Iris pigment epithelial cell (primary cell): ENCODE measurements around the gene SUPT4H1.
A peak's percentile ranks its signal among the peaks of the same experiment; 100 is the strongest.

Experiments used
- DNase-seq: peaks from one replicate; pipeline ENCODE4 v3.0.0-alpha.2; 2011; ENCODE audit warnings: low read depth

The SUPT4H1 gene

GRCh38 chr17:58317421-58318064 lies 34.5 kb downstream of the SUPT4H1 start:
- DNase-seq: peak; percentile 41

DNA sequence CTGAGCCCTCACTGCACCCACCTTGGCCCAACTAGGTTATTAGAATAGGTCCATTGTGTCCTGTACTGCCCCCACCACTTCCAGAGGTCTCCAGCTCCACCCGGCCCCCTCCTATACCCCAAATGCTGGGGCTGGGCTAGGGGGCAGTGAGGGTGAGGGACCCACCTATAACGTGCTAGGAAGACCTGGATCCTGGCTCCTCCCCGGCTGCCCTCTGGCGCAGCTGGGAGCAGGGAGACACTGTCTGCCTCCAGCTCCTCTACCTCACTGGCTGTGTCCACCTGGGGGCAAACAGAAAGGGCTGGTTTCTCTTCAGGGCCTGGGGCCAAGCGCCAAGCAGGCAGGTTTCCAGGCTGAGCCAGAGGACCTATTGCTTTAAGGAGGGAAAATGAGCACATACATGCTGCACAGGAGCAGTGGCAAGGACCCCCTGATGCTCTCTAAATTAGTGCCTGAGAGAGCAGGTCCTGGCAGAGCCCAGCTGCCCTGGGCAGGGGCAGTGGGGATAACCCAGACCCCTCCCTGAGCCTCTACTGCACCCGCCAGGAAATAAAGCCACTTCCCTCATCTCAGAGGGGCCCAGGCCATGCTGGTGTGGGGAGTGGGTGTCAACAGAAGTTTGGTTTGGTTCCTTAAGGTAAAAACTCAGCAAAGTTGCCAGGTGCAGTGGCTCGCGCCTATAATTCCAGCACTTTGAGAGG lies 35.6 kb downstream of the SUPT4H1 start:
- no peak for DNase-seq

DNA sequence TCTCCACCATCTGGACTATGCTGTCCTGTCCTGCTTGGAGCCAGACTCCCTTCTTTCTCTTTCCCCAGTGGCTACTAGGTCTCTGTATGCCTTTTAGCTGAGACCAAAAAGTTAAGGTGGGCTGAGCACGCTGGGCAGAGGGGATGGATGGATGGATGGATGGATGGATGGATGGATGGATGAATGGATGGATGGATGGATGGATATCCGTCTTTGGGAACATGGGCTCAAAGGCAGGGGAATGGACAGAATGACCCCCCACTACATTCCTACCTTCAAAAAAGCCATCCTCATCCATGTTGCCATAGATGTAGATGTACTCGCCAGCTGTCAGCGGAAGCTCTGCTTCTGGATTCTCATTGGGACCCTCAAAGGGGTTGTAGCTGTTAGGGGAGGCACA lies 36.3 kb downstream of the SUPT4H1 start:
- no peak for DNase-seq

GRCh38 chr17:58315281-58315711 lies 36.7 kb downstream of the SUPT4H1 start:
- no peak for DNase-seq

DNA sequence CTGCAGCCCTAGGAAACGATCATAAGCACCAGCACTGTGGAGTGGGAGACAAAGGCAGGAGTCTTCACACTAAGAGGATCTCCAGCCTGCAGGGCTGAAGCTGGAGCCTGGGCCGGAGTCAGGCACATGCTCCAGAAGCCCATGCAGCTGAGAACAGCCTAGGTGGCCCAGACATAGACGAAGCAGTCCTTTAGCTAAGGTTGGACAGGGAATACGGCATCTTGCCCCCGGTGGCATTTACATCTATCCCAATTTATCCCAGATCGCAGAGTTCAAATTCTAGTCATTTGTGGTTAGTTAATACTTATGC lies 37.3 kb downstream of the SUPT4H1 start:
- no peak for DNase-seq

- no peak for DNase-seq
Observed at GRCh38 chr17:58313815-58314705, 37.9 kb downstream of the SUPT4H1 start.

DNA sequence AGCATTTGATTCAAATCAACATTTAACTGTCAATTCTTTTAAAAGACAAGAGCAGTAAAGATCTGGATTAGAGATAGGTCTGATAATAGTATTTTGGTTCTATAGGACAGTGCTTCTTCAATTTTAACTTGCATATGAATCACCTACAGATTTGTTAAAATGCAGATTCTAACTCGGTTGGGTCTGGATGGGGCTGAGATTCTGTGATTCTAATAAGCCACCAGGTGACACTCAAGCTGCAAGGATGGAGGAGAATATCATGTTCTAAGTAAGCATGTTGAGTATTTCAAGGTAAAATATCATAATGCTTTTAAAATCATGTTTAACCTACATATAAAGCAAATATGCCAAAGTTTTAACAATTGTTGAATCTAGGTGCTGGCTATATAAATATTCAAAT lies 39.2 kb downstream of the SUPT4H1 start:
- no peak for DNase-seq

DNA sequence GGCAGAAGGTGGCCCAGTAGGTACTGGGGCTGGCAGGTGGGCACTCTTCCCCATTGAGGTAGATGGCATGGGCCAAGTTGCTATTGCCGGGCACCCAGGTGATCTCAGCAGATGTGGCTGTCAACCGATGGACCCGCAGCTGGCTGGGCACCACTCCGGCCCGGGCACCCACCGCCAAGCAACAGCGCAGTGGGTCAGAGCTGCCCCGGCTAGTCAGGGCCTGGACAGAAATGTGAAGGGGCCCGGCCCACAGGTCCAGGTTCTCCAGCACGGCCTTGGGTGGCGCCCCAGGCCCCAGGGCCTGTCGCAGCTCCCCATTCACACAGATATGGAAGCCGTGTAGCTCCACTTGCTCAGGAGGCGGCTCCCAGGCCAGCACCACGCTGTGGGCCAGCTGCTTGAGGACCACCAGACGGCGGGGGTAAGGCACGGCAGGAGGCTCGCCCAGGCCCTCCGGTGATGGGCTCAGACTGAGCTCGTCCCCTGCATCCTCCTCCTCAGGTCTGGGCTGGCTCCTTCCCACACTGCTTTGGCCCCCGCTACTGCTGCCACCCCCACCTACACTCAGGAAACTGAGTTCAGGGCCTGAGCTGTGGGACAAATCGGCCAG lies 39.9 kb downstream of the SUPT4H1 start:
- no peak for DNase-seq

GRCh38 chr17:58311429-58311894 lies 40.5 kb downstream of the SUPT4H1 start:
- DNase-seq: no peak

- no peak for DNase-seq
Observed at GRCh38 chr17:58310511-58311428, 41.2 kb downstream of the SUPT4H1 start.

GRCh38 chr17:58309918-58310259 lies 42.1 kb downstream of the SUPT4H1 start:
- no peak for DNase-seq

- DNase-seq: no peak
Observed at GRCh38 chr17:58308985-58309917, 42.8 kb downstream of the SUPT4H1 start.

DNA sequence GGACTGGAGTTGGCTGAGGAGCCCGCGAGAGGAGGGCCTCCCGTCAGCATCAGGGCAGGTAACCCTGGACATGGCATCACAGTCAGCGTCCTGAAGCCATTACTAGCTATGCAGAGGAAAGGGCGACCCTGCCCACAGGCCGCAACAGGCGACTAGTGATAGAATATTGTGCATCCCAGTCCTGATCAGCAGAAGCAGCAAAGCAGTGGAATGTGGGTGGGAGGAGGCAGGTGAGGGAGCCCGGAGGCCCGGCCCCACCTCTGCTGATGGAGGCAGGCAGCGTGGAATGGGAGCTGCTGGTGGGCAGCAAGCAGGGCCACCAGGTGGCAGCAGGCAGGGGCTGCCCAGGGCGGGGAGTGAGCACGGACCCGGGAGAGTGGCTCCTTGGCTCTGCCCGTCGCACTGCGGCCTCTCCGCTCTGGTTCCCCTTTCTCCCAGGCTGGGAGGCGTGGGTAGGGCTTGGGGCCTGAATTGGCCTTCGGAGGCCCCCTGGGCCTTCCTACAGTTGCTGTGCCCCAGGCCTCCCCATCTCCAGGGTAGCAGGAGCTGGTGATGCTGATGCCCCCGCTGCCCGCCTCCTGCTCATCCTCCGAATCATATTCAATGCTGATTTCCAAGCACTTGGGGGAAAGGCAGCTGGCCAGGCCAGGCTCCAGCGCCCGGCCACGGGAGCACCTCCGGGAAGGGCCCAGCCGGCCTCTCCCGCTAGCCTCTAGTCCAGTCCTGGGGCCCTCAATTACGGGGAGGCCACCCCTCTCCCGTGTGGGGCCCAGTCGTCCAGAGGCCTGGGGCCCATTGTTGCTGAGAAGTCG lies 43.6 kb downstream of the SUPT4H1 start:
- no peak for DNase-seq

GRCh38 chr17:58307468-58308172 lies 44.4 kb downstream of the SUPT4H1 start:
- no peak for DNase-seq

DNA sequence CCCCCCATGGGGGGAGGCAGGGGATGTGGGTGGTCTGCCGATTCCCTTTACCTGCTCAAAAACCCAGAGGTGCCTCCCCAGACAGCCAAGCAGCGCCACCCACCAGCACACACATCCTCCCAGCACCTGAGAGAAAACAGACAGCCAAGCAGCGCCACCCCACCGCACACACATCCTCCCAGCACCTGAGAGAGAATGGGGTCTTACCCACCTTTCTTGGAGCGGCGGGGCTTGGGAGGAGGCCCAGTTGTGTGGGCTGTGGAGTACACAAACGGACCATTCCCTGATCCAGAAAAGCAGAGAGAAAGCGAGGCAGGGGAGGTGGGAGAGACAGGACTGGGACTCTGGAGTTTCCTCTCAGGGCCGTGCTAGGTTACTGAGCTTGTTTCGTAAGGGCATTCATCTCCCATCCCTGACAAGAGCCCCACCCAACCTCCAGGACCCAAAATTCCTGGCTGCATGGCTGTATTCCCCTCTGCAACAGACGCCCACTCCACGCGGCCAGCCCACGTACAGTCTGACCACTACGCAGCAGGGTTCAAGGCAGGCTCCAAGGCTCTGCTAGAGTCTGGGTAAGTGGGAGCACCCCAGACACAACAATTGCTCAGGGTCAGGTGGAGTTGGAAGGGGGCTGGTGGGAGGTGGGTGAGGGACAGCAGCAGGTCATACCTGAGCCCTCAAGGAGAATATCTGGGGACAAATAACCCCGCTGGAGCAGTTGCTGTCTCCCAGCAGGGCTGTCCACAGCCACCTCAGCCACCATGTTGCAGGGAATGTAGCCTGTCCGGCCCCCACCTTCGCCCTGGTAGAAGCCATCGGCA lies 45.7 kb downstream of the SUPT4H1 start:
- no peak for DNase-seq

GRCh38 chr17:58305626-58306025 lies 46.4 kb downstream of the SUPT4H1 start:
- no peak for DNase-seq

- DNase-seq: no peak
Observed at GRCh38 chr17:58304750-58305486, 47.1 kb downstream of the SUPT4H1 start.
